Right cardiac atrium (tissue), 5 donors: Measurements from ENCODE around the gene CD164. TPM values are rescaled to one million over a fixed set of nuclear protein-coding genes. Genes with fewer than 3 reads are reported as not detected.

Source experiments
- ATAC-seq, 2 donors: fragments of 200-7000 bp; cut with Tn5 transposase; one replicate each; pipeline versions ENCODE4 v1.8.0 to v1.9.1; 2020; ENCODE audit warnings: moderate library complexity in 2 of 2, mild to moderate bottlenecking in 1 of 2
- DNase-seq, 3 donors: peaks; one replicate each; pipeline ENCODE4 v3.0.0-alpha.2; 2020
- H3K27ac ChIP-seq: one replicate; pipeline ENCODE4 v1.5.1; 2013; ENCODE audit warnings: mild to moderate bottlenecking, low read length, control low read depth, moderate library complexity
- H3K27me3 ChIP-seq: one replicate; pipeline ENCODE4 v1.6.1; 2013; ENCODE audit not compliant: control insufficient read depth, insufficient read depth
- H3K4me1 ChIP-seq: one replicate; pipeline ENCODE4 v1.6.1; 2013; ENCODE audit warnings: low read length; ENCODE audit not compliant: control insufficient read depth, insufficient read depth
- H3K4me3 ChIP-seq: one replicate; pipeline ENCODE4 v1.5.1; 2013; ENCODE audit warnings: low read length, control low read depth
- H3K9me3 ChIP-seq: one replicate; pipeline ENCODE4 v1.6.1; 2013; ENCODE audit warnings: low read length; ENCODE audit not compliant: control insufficient read depth
- WGBS: extraction: QIAGEN DNeasy Blood & Tissue Kit; methylation state at CpG from one replicate; pipeline ENCODE4 v1.1.7; 2013; 5-methylcytosine and 5-hydroxymethylcytosine counted together
- intact Hi-C, 4 donors: fragments of 100-400 bp; cut with DNase I; formaldehyde crosslinking; loops; one replicate each; pipeline versions ENCODE4 v1.11.0 to v1.14.0; 2022 to 2023
- polyA plus RNA-seq: library from polyadenylated mRNA; stranded (reverse); fragments of 200-250 nt; gene quantifications from one replicate; pipeline ENCODE4 v1.2.3, GENCODE V29; 2013
- total RNA-seq, 4 donors: library from RNA; stranded (reverse); fragmentation: NEBNext Ultra II Directional; extraction: Animal tissue kit (Norgen Biotek cat#: 25700); gene quantifications; one replicate each; pipeline ENCODE4 v1.2.1, GENCODE V29; 2021
- donor health status: healthy with polysubstance abuse.
- donor health status: DM: no; HTN: yes; CAD: no.
- donor health status: DM: no; HTN: no; CAD: no.
- donor health status: DM: no; HTN: yes; CAD: no; lungs with severe emphysema.
- donor health status: DM: yes; HTN: yes; CAD: no.

The CD164 gene
- total and polyA plus RNA-seq, 5 donors, result 105 to 141 (median 131) TPM

GRCh38 chr6:109327959-109328358 lies 54.3 kb downstream of the CD164 start:
- WGBS, result 100% methylated on average over 1 of the region's 1 CpG
- DNase-seq, result no peak
- H3K9me3 ChIP-seq, result no peaks in the 10 kb centered on the region

GRCh38 chr6:109327491-109327890 lies 54.8 kb downstream of the CD164 start:
- no peak for ATAC-seq
- Histone ChIP-seq H3K27ac (no peak overlapping the region), H3K27me3 (no peaks in the 10 kb centered on the region), H3K4me1 (no peaks in the 10 kb centered on the region), H3K4me3 (no peak overlapping the region), H3K9me3 (no peaks in the 10 kb centered on the region)
- DNase-seq, result no peak
- intact Hi-C loops, result loop anchor here in 1 of 4 donors (5.0 kb wide), 1 partner anchor 40 kb away; no protein-coding TSS in a partner anchor
- WGBS, result 75% methylated on average over 4 of the region's 4 CpGs

More at GRCh38 chr6:109327959-109328358, 54.3 kb downstream of the CD164 start:
- H3K27me3 ChIP-seq, result no peaks in the 10 kb centered on the region
- H3K4me3 ChIP-seq, result no peak overlapping the region
- ATAC-seq, result no peak
- no peak overlapping the region for H3K27ac ChIP-seq
- no peaks in the 10 kb centered on the region for H3K4me1 ChIP-seq
- intact Hi-C loops, result loop anchor here in 1 of 4 donors (5.0 kb wide), 1 partner anchor 41 kb away; no protein-coding TSS in a partner anchor

- H3K4me1 ChIP-seq, result no peaks in the 10 kb centered on the region
Measured at GRCh38 chr6:109326351-109326750, 55.9 kb downstream of the CD164 start.

GRCh38 chr6:109325400-109325801 lies 56.9 kb downstream of the CD164 start:
- WGBS, result 52% methylated on average over 8 of the region's 8 CpGs
- Histone ChIP-seq H3K4me3 (no peak overlapping the region), H3K27ac (no peak overlapping the region), H3K9me3 (no peaks in the 10 kb centered on the region), H3K27me3 (no peaks in the 10 kb centered on the region), H3K4me1 (no peaks in the 10 kb centered on the region)
- no peak for ATAC-seq
- no peak for DNase-seq
- intact Hi-C loops, result loop anchor here in 1 of 4 donors (5.0 kb wide), 1 partner anchor 38 kb away; no protein-coding TSS in a partner anchor

More at GRCh38 chr6:109326351-109326750, 55.9 kb downstream of the CD164 start:
- no peak for ATAC-seq
- 83% methylated on average over 7 of the region's 7 CpGs for WGBS
- no peak for DNase-seq
- intact Hi-C loops, result loop anchor here in 1 of 4 donors (5.0 kb wide), 1 partner anchor 39 kb away; no protein-coding TSS in a partner anchor
- no peak overlapping the region for H3K4me3 ChIP-seq
- no peak overlapping the region for H3K27ac ChIP-seq
- no peaks in the 10 kb centered on the region for H3K9me3 ChIP-seq
- no peaks in the 10 kb centered on the region for H3K27me3 ChIP-seq

- no peak overlapping the region for H3K4me3 ChIP-seq
- intact Hi-C loops, result no loop called here
- no peak overlapping the region for H3K27ac ChIP-seq
- 53% methylated on average over 5 of the region's 5 CpGs for WGBS
- DNase-seq, result peak in 2 of 3 donors; percentile 26 to 64
- no peaks in the 10 kb centered on the region for H3K4me1 ChIP-seq
- H3K9me3 ChIP-seq, result no peaks in the 10 kb centered on the region
- peak; percentile 34 to 42 for ATAC-seq
- no peaks in the 10 kb centered on the region for H3K27me3 ChIP-seq
Measured at GRCh38 chr6:109323241-109323640, 59.0 kb downstream of the CD164 start.

GRCh38 chr6:109322825-109323224 lies 59.4 kb downstream of the CD164 start:
- Histone ChIP-seq H3K9me3 (no peaks in the 10 kb centered on the region), H3K27me3 (no peaks in the 10 kb centered on the region), H3K4me1 (no peaks in the 10 kb centered on the region), H3K27ac (no peak overlapping the region), H3K4me3 (no peak overlapping the region)
- DNase-seq (peak; percentile 22 to 67 (median 62)), ATAC-seq (peak; percentile 79 to 87)
- WGBS, result 61% methylated on average over 2 of the region's 2 CpGs
- intact Hi-C loops, result no loop called here

- Histone ChIP-seq H3K27me3 (no peaks in the 10 kb centered on the region), H3K4me1 (no peaks in the 10 kb centered on the region), H3K4me3 (no peak overlapping the region), H3K9me3 (no peaks in the 10 kb centered on the region), H3K27ac (no peak overlapping the region)
- WGBS, result 95% methylated on average over 8 of the region's 8 CpGs
- ATAC-seq, result no peak
- no peak for DNase-seq
- intact Hi-C loops, result no loop called here
Measured at GRCh38 chr6:109321752-109322151, 60.5 kb downstream of the CD164 start.

- H3K27ac ChIP-seq, result no peak overlapping the region
- intact Hi-C loops, result no loop called here
- H3K4me3 ChIP-seq, result no peak overlapping the region
- no peaks in the 10 kb centered on the region for H3K4me1 ChIP-seq
- WGBS, result 66% methylated on average over 2 of the region's 2 CpGs
- no peaks in the 10 kb centered on the region for H3K9me3 ChIP-seq
- no peaks in the 10 kb centered on the region for H3K27me3 ChIP-seq
- ATAC-seq (no peak), DNase-seq (no peak)
Measured at GRCh38 chr6:109320072-109320471, 62.2 kb downstream of the CD164 start.

GRCh38 chr6:109318328-109318876 lies 63.9 kb downstream of the CD164 start:
- WGBS, result 67% methylated on average over 11 of the region's 11 CpGs
- intact Hi-C loops, result no loop called here
- ATAC-seq, result peak in 1 of 2 donors; percentile 41
- H3K4me1 ChIP-seq, result no peaks in the 10 kb centered on the region
- H3K9me3 ChIP-seq, result no peaks in the 10 kb centered on the region
- no peak overlapping the region for H3K27ac ChIP-seq
- no peak overlapping the region for H3K4me3 ChIP-seq
- H3K27me3 ChIP-seq, result no peaks in the 10 kb centered on the region
- no peak for DNase-seq

- ATAC-seq, result no peak
- no peak overlapping the region for H3K27ac ChIP-seq
- no peaks in the 10 kb centered on the region for H3K9me3 ChIP-seq
- H3K4me3 ChIP-seq, result no peak overlapping the region
- intact Hi-C loops, result no loop called here
- no peaks in the 10 kb centered on the region for H3K27me3 ChIP-seq
- 91% methylated on average over 5 of the region's 5 CpGs for WGBS
- no peaks in the 10 kb centered on the region for H3K4me1 ChIP-seq
- DNase-seq, result no peak
Measured at GRCh38 chr6:109316909-109317308, 65.4 kb downstream of the CD164 start.
